ENCODE results near the gene SCFD1. TPM values are rescaled to one million over a fixed set of nuclear protein-coding genes. Genes with fewer than 3 reads are reported as not detected.

Gene SCFD1
- total RNA-seq, 1 donor from 2014 or later, result 80.4 TPM

DNA sequence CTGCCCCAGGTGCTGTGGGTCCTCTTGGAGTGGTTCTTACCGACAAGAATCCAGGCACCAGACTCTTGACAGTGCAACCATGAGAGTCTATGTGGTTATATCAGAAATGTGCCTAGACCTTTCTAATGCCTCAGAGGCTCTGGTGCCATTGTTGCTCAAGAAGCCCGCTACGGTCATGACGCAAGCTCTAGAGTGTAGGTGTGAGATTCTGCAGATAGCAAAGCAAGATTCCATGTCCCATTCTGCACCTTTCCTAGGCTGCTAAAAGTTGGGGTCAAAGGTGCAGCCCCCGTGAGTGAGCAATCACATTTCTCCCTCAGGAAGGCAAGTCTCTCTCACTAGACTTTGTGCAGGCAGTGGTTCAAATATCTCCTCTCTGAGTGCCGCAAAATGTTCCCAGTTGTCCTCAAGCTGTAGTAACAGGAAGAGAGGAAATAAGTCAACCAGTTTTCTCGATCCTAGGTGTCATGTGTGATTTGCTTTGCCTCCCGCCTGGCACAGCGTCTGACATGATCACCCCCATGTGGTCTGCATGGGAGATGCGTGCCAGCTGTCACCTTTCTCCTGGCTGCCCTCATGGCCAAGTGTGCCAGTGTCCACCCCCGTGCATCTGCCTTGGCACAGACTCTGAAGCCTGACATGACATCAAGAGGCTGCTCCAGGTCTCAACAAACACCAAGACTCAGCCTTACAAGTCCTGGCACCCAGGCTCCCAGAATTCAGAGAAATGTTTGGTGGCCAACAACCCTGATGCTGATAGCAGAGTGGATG, 129.7 kb downstream of the SCFD1 start:
- intact Hi-C loops (cut with micrococcal nuclease), result no loop called here

DNA sequence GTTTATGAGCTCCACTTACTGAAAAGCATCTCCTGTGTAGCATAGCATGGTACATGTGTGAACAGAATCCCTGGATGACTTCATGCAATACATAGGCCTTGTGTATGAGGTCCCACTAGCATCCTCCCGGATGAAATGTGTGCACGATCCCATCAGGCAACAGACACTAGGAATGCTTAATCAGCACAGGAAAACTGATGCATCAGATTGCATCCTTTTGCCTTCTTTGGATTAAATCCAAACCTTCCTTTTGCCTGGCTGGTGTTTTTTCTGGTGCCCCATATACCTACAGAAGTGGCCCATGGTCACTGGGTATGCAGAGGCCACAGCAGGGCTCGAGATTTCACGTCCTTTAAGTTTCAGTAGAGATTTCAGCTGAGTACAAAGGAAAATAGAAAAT, 131.3 kb downstream of the SCFD1 start:
- intact Hi-C loops (cut with micrococcal nuclease), result no loop called here

DNA sequence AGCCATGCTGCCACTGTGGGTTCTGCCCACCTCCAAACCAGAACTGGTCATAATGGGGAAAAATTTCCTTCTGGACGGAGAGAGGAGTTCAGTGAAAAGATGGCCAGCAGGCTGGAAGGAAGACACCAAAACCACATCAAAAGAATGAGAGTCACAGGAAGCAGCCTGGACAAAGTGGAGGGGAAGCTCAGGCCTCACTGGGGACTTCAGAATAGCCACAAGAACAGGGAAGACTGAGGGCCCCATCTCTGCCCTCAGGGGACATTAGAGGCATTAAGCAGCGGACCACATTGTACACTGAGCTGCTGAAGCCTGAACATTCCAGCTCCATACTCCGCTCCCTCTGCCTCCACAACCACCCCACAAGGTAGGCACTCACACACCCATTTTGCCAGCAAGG, 132.7 kb downstream of the SCFD1 start:
- intact Hi-C loops (cut with micrococcal nuclease), result no loop called here

DNA sequence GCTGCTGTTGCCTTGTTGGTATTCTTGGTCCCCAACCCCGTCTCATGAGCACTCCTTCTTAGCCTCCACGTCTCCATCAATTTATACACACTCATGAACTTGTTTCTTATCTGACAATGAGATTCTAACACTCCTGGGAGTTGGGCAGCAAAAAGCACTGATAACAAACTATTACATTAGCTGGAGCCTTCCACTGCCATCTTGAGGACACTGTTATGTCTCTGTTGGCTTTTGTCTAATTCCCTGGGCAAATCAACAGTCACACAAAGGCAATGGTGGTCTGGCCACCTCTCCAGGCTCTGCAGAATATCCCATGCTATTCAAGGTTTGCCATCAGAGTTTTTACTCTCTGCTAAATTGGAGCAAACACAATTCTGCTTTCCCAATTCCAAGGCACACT, 134.5 kb downstream of the SCFD1 start:
- intact Hi-C loops (cut with micrococcal nuclease), result no loop called here

DNA sequence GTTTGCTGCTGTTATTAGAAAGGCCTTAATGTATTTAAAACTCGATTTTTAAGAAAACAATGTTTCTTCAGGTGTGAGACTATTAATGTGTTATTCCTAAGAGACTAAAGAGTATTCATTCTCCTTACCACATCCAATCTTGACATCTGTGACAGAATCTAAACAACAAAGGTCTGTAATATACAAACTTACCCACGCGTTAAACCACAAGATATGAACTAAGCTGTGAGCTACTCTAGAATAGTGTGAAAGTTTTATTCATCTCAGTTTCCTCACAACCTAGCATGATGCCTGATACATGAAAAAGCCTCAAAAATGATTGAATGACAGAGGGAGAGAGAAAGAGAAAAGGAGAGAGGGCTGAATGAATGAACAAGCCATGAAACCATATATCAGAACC, 135.0 kb downstream of the SCFD1 start:
- intact Hi-C loops (cut with micrococcal nuclease), result no loop called here

DNA sequence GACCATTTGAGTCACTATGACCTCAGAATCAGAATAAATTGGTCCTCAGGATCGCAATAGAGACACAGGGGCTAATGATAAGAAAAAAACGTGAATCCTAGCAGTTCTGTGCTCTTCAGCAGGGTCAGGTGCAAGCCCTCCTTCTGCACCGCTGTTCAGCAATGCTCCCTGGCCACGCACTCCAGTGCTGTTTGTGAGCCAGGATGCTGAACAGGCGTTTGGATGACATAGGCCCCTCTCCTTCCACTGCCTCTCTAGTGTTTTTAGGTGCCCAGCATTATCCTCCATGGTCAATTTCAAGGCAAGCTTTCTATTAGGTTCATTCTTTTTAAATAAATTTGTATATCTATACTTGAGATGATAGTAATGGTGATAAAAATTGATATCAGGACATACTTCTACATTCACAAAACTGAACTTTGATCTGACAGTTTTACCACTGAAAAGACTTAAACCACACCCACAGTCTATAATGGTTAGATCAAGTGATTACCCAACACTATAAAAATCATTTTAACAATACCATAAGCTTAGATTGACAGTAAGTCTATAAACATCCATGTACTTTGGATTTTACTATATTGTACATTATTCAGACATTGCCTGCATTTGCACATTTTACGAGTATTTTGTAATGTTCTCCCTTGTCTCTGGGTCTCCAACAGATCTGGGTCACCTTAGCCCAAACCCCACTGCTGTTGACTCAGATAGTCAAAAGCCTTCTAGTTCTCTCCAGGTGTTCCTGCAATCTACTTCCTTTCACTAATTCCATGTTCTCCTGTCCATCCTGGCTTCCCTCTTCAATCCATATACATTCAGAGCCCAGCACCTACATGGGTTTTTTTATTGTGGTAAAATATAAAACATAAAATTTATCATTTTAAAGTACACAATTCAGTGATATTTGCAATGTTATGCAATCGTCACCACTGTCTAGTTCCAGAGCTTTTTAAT, 137.3 kb downstream of the SCFD1 start:
- intact Hi-C loops (cut with micrococcal nuclease), result no loop called here

DNA sequence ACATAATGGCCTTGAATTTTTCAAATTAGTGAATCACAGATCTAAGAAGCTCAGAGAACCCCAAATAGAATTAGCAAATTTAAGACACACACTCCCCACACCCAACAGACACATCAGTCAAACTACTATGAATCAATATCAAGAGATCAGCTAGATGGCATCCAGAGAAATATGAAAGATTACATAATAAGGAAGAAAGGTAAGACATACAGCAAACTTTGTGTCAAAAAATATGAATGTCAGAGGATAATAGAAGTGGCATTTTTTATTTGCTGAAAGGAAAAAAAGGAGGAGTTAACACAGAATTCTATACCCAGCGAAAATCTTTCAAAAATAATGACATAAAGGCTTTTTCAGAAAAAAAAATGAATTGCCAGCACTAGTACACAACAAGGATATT, 141.8 kb downstream of the SCFD1 start:
- intact Hi-C loops (cut with micrococcal nuclease), result no loop called here

DNA sequence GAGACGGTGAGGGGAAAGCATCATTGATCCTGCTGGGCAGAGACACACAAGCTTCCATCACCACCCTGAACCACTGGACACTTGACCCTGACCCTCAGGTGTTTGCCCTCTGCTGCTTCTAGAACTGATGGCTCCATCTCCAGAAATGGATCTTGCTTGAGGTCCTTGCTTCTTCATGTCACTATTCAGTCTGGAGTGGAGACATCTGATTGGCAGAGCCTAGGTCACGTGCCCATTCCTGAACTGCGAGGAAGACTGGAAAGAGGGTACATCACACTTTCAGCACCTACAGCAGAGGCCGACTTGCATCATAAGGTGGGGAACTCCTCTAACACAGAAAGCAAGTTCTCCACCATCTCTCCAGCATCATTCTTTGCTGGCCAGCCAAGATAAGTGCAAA, 145.5 kb downstream of the SCFD1 start:
- intact Hi-C loops (cut with micrococcal nuclease), result no loop called here

DNA sequence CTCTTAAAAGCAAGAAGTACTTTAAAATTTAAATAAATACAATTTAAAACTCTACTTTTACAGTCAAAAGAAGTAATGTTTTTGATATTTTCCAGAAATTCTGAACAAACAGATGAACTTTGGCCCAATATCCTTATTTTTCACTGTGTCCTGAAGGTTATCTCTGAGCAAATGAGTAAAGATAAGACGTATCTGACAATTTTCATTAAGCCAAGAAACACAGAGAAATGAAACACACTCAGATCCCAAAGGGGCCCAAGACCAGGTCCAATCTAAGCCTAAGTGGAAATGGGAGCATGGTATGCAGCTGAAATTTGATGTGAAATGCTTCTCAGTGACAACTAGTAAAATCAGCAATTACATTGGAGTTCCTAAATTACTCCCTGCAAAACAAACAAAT, 146.7 kb downstream of the SCFD1 start:
- intact Hi-C loops (cut with micrococcal nuclease), result no loop called here

DNA sequence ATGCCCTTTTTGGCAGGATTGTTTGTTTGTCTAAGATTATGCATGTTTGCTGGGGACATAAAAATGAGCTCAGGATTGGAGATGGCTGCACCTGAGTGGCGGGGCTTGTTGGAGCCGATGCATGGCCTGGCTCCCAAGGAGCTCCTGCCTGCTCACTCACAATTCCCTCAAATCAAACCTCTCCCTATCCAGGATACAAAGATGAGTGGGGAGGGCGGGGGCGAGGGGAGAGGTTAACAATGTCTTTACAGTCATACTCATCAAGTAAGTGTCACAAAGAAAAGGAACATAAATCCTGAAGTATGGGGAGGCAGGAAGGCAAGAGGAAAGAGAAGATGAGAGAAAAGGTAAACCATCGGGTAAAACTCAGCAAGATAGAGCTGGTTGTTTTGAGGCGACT, 148.3 kb downstream of the SCFD1 start:
- intact Hi-C loops (cut with micrococcal nuclease), result no loop called here

DNA sequence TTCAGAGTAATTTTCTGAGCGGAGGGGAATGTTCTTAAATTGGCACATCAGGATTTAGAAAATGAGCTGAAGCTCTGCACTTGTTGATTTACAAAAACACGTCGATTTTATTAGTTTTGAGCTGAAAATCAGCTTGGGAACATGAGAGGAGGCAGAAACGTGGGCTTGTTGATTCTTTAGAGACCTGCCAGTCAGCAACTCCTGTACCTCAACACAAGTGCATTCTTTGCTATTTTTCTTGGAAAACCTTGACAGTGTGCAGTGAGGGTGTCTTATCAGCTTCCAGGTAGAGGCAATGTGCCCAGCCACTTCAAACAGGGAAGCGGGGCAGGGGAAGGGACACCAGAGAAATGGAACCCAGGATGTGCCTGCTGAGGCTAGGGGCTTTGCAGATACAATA, 149.5 kb downstream of the SCFD1 start:
- intact Hi-C loops (cut with micrococcal nuclease), result no loop called here

DNA sequence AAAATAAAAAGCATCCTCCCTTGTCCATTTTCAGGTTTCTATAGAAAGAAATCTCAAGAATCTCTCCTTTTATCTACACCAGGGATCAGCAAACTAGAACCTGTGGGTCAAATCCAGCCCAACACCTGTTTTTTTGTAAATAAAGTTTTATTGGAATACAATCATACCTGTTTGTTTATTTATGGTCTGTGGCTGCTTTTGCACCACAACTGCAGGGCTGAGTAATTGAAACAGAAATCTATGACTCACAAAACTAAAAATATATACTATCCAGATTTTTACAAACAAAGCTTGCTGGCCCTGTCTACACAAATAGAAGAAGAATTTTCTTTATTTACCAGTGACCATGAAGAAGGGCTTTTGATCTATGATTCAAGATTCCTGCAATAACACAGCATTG, 157.1 kb downstream of the SCFD1 start:
- intact Hi-C loops (cut with micrococcal nuclease), result no loop called here

Other genes starting within 250 kb of the SCFD1 start
- 31.6 and 34.3 TPM in 2 replicates for gene G2E3, start 63.2 kb upstream of the SCFD1 start, total RNA-seq